WTC11 (cell line): ENCODE data around the gene MRFAP1L1. TPM values are rescaled to one million over a fixed set of nuclear protein-coding genes. Genes with fewer than 3 reads are reported as not detected.

Source experiments
- ATAC-seq: fragments of 200-7000 bp; cut with Tn5 transposase; 2 replicates; pipeline ENCODE4 v1.10.0; 2021; ENCODE audit warnings: mild to moderate bottlenecking, moderate library complexity
- CTCF ChIA-PET: fragments of 300-600 bp; sonication (Branson Sonifier 250); formaldehyde crosslinking; loops from one replicate; lab custom pipeline; 2021; ENCODE audit warnings: antibody characterized with exemption; lab: Charles Lee
- POLR2A ChIA-PET: fragments of 350-600 bp; sonication (Branson Sonifier 250); formaldehyde crosslinking; loops from one replicate; lab custom pipeline; 2021; ENCODE audit warnings: antibody characterized with exemption; lab: Charles Lee
- DNase-seq: peaks from one replicate; pipeline ENCODE4 v3.0.0; 2021; ENCODE audit warnings: low spot score
- H3K27ac Mint-ChIP-seq: 2 replicates; pipeline ENCODE4 v1.8.0; 2021; ENCODE audit warnings: mixed read lengths
- H3K27me3 Mint-ChIP-seq: 2 replicates; pipeline ENCODE4 v1.8.0; 2021; ENCODE audit warnings: low read depth, mild to moderate bottlenecking, moderate library complexity, mixed read lengths
- H3K36me3 Mint-ChIP-seq: 2 replicates; pipeline ENCODE4 v1.8.0; 2021; ENCODE audit warnings: mixed read lengths
- H3K4me1 Mint-ChIP-seq: 2 replicates; pipeline ENCODE4 v1.8.0; 2022; ENCODE audit warnings: mixed read lengths
- H3K4me3 Mint-ChIP-seq: 2 replicates; pipeline ENCODE4 v1.8.0; 2021; ENCODE audit warnings: mild to moderate bottlenecking, moderate library complexity, mixed read lengths
- H3K9me3 Mint-ChIP-seq: 2 replicates; pipeline ENCODE4 v1.8.0; 2021; ENCODE audit warnings: mixed read lengths
- CREB1 ChIP-seq: sonication (generic); formaldehyde crosslinking; IDR thresholded peaks from 2 replicates; pipeline ENCODE4 v1.8.0; 2023; ENCODE audit warnings: mild to moderate bottlenecking, missing genetic modification reagents
- GRHL2 ChIP-seq: fragments of 250-450 bp; sonication (Bioruptor Pico); IDR thresholded peaks from 2 replicates; pipeline ENCODE4 v1.8.0; 2022; ENCODE audit warnings: mild to moderate bottlenecking, moderate library complexity; ENCODE audit not compliant: insufficient replicate concordance, severe bottlenecking
- GTF2I ChIP-seq: fragments of 250-450 bp; sonication (Bioruptor Pico); conservative IDR thresholded peaks from 2 replicates; pipeline ENCODE4 v1.4.0; 2021; ENCODE audit warnings: mild to moderate bottlenecking
- MYBL2 ChIP-seq: sonication (generic); formaldehyde crosslinking; IDR thresholded peaks from 2 replicates; pipeline ENCODE4 v1.8.1; 2023; ENCODE audit warnings: mild to moderate bottlenecking, moderate library complexity, missing genetic modification reagents
- NFE2L1 ChIP-seq: sonication (generic); formaldehyde crosslinking; IDR thresholded peaks from 2 replicates; pipeline ENCODE4 v1.8.1; 2023; ENCODE audit warnings: missing genetic modification reagents
- RELA ChIP-seq: sonication (generic); formaldehyde crosslinking; IDR thresholded peaks from 2 replicates; pipeline ENCODE4 v1.8.1; 2022; ENCODE audit warnings: missing genetic modification reagents, mild to moderate bottlenecking, borderline replicate concordance
- ZNF317 ChIP-seq: sonication (generic); formaldehyde crosslinking; IDR thresholded peaks from 2 replicates; pipeline ENCODE4 v1.8.1; 2023; ENCODE audit warnings: low read depth, mild to moderate bottlenecking, moderate library complexity, missing genetic modification reagents, borderline replicate concordance
- ZNF396 ChIP-seq: fragments of 250-450 bp; sonication (Bioruptor Pico); IDR thresholded peaks from 2 replicates; pipeline ENCODE4 v1.8.0; 2021; ENCODE audit warnings: mild to moderate bottlenecking, moderate library complexity, borderline replicate concordance
- ZNF416 ChIP-seq: fragments of 250-450 bp; sonication (Bioruptor Pico); IDR thresholded peaks from 2 replicates; pipeline ENCODE4 v1.9.0; 2021; ENCODE audit warnings: mild to moderate bottlenecking, inconsistent platforms
- total RNA-seq: library from RNA; stranded (reverse); gene quantifications from 3 replicates; pipeline ENCODE4 v1.2.3, GENCODE V29; 2021
- TF ChIP-seq, protein P1 (sequence below): sonication (generic); formaldehyde crosslinking; IDR thresholded peaks from 2 replicates; pipeline ENCODE4 v1.8.1; 2023; ENCODE audit warnings: mild to moderate bottlenecking, missing genetic modification reagents
- TF ChIP-seq, protein P2 (sequence below): sonication (generic); formaldehyde crosslinking; conservative IDR thresholded peaks from 2 replicates; pipeline ENCODE4 v1.8.1; 2022; ENCODE audit warnings: mild to moderate bottlenecking, missing genetic modification reagents
- TF ChIP-seq, protein P3 (sequence below): sonication (generic); formaldehyde crosslinking; conservative IDR thresholded peaks from 2 replicates; pipeline ENCODE4 v1.8.1; 2023; ENCODE audit warnings: mild to moderate bottlenecking, low read depth, missing genetic modification reagents, moderate library complexity
- TF ChIP-seq, protein P4 (sequence below): sonication (generic); formaldehyde crosslinking; IDR thresholded peaks from 2 replicates; pipeline ENCODE4 v1.8.1; 2023; ENCODE audit warnings: mild to moderate bottlenecking, missing genetic modification reagents, moderate library complexity
- TF ChIP-seq, protein P5 (sequence below): sonication (generic); formaldehyde crosslinking; IDR thresholded peaks from 2 replicates; pipeline ENCODE4 v1.8.1; 2023; ENCODE audit warnings: mild to moderate bottlenecking, missing genetic modification reagents
- TF ChIP-seq, protein P6 (sequence below): sonication (generic); formaldehyde crosslinking; IDR thresholded peaks from 2 replicates; pipeline ENCODE4 v1.8.1; 2022; ENCODE audit warnings: missing genetic modification reagents, borderline replicate concordance
- TF ChIP-seq, protein P7 (sequence below): sonication (generic); formaldehyde crosslinking; IDR thresholded peaks from 2 replicates; pipeline ENCODE4 v1.8.0; 2023; ENCODE audit warnings: mild to moderate bottlenecking, missing genetic modification reagents
- TF ChIP-seq, protein P8 (sequence below): sonication (generic); formaldehyde crosslinking; IDR thresholded peaks from 2 replicates; pipeline ENCODE4 v1.8.1; 2022; ENCODE audit warnings: low read depth, mild to moderate bottlenecking, moderate library complexity, missing genetic modification reagents, borderline replicate concordance
- TF ChIP-seq, protein P9 (sequence below): fragments of 250-450 bp; sonication (Bioruptor Pico); IDR thresholded peaks from 2 replicates; pipeline ENCODE4 v1.9.0; 2021; ENCODE audit warnings: moderate library complexity, mild to moderate bottlenecking, inconsistent platforms, borderline replicate concordance

Gene MRFAP1L1
- total RNA-seq, 1 experiment from 2014 or later: 54.4 TPM

DNA sequence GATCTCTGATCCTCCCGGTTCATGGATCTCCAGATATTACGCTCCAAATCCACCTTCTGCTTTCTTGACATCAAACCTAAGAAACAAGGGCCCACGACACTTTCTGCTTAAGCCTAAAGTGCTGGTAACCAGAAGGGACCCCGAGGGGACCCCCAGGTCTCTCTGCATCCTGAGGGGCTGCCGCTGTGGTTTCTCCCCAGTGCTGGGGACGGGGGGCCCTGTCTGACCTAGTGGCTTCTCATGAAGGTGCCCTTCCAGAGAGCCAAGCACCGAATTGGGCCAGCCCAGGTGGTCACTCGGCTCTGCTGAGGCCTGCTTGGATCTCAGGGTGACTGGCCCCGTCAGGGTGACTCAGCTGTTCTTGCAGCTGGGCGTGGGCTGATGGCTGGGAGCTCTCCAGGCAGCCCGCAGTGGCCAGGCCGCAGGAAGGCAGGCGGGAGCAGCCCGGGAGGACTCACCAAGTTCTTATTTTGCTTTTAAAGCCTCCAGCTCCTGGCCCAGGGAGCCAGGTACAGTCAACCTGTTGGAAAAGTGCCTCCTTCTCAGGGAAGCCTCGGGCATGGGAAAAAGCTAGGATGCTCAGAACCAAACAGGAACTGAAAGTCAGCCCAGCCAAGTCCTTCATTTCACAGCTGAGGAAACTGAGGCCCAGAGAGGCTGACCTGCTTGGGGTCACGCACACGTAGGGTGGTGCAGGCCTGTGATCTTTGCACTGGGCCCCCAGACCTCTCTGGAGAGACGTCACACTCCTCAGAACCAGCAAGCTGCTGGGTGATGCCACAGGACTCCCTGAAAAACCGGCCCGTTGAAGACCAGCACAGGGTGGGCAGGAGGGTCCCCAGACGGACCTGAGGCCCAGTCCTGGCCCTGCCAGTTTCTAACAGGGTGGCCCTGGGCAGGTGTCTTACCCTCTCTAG lies 23.0 kb upstream of the MRFAP1L1 start (continued):
- TF ChIP-seq, protein P1, sequence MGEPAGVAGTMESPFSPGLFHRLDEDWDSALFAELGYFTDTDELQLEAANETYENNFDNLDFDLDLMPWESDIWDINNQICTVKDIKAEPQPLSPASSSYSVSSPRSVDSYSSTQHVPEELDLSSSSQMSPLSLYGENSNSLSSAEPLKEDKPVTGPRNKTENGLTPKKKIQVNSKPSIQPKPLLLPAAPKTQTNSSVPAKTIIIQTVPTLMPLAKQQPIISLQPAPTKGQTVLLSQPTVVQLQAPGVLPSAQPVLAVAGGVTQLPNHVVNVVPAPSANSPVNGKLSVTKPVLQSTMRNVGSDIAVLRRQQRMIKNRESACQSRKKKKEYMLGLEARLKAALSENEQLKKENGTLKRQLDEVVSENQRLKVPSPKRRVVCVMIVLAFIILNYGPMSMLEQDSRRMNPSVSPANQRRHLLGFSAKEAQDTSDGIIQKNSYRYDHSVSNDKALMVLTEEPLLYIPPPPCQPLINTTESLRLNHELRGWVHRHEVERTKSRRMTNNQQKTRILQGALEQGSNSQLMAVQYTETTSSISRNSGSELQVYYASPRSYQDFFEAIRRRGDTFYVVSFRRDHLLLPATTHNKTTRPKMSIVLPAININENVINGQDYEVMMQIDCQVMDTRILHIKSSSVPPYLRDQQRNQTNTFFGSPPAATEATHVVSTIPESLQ (CRISPR knock-in tag): no peak
- TF ChIP-seq, protein P2, sequence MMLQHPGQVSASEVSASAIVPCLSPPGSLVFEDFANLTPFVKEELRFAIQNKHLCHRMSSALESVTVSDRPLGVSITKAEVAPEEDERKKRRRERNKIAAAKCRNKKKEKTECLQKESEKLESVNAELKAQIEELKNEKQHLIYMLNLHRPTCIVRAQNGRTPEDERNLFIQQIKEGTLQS (CRISPR knock-in tag): no peak
- TF ChIP-seq ZNF317 (CRISPR knock-in tag): no peak
- TF ChIP-seq CREB1 (CRISPR knock-in tag): no peak

DNA sequence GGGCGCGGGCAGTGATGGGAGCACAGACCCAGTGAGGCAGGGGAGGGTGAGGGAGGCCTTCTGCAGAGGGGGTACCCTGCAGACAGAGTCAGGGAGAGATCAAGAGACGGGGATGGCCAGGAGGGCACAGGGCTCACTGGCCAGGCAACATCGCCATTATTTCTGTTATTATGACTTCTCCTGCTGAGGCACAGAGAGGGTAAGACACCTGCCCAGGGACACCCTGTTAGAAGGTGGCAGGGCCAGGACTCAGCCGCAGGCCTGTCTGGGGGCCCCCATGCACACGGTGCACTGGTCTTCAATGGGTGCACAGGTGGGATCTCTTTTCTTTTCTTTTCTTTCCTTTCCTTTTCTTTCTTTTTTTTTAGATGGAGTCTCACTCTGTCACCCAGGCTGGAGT lies 22.1 kb upstream of the MRFAP1L1 start:
- no peak overlapping the region for H3K4me3 Mint-ChIP-seq
- no peak for DNase-seq
- ChIA-PET CTCF (interaction anchor here (3.8 kb wide), 1 partner anchor 142 kb away, joined by 13 read pairs; no protein-coding TSS in a partner anchor), POLR2A (no interaction called here)
- no peaks in the 10 kb centered on the region for H3K9me3 Mint-ChIP-seq
- H3K27me3 Mint-ChIP-seq: no peaks in the 10 kb centered on the region; the same call in 1 of the 2 replicates
- no peak for ATAC-seq
- no peaks in the 10 kb centered on the region for H3K36me3 Mint-ChIP-seq
- H3K27ac Mint-ChIP-seq: no peak overlapping the region
- peaks cover 16% of the 10 kb centered on the region for H3K4me1 Mint-ChIP-seq
- TF ChIP-seq, protein P3, sequence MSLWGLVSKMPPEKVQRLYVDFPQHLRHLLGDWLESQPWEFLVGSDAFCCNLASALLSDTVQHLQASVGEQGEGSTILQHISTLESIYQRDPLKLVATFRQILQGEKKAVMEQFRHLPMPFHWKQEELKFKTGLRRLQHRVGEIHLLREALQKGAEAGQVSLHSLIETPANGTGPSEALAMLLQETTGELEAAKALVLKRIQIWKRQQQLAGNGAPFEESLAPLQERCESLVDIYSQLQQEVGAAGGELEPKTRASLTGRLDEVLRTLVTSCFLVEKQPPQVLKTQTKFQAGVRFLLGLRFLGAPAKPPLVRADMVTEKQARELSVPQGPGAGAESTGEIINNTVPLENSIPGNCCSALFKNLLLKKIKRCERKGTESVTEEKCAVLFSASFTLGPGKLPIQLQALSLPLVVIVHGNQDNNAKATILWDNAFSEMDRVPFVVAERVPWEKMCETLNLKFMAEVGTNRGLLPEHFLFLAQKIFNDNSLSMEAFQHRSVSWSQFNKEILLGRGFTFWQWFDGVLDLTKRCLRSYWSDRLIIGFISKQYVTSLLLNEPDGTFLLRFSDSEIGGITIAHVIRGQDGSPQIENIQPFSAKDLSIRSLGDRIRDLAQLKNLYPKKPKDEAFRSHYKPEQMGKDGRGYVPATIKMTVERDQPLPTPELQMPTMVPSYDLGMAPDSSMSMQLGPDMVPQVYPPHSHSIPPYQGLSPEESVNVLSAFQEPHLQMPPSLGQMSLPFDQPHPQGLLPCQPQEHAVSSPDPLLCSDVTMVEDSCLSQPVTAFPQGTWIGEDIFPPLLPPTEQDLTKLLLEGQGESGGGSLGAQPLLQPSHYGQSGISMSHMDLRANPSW (CRISPR knock-in tag): no peak
- no peak for TF ChIP-seq GRHL2 (CRISPR knock-in tag)
- TF ChIP-seq, protein P4, sequence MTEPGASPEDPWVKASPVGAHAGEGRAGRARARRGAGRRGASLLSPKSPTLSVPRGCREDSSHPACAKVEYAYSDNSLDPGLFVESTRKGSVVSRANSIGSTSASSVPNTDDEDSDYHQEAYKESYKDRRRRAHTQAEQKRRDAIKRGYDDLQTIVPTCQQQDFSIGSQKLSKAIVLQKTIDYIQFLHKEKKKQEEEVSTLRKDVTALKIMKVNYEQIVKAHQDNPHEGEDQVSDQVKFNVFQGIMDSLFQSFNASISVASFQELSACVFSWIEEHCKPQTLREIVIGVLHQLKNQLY (CRISPR knock-in tag): no peak
- no peak for TF ChIP-seq GTF2I (CRISPR knock-in tag)
- no peak for TF ChIP-seq ZNF416 (CRISPR knock-in tag)
- no peak for TF ChIP-seq ZNF396 (CRISPR knock-in tag)
- no peak for TF ChIP-seq MYBL2
- TF ChIP-seq, protein P5, sequence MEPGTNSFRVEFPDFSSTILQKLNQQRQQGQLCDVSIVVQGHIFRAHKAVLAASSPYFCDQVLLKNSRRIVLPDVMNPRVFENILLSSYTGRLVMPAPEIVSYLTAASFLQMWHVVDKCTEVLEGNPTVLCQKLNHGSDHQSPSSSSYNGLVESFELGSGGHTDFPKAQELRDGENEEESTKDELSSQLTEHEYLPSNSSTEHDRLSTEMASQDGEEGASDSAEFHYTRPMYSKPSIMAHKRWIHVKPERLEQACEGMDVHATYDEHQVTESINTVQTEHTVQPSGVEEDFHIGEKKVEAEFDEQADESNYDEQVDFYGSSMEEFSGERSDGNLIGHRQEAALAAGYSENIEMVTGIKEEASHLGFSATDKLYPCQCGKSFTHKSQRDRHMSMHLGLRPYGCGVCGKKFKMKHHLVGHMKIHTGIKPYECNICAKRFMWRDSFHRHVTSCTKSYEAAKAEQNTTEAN (CRISPR knock-in tag): no peak
- TF ChIP-seq, protein P6, sequence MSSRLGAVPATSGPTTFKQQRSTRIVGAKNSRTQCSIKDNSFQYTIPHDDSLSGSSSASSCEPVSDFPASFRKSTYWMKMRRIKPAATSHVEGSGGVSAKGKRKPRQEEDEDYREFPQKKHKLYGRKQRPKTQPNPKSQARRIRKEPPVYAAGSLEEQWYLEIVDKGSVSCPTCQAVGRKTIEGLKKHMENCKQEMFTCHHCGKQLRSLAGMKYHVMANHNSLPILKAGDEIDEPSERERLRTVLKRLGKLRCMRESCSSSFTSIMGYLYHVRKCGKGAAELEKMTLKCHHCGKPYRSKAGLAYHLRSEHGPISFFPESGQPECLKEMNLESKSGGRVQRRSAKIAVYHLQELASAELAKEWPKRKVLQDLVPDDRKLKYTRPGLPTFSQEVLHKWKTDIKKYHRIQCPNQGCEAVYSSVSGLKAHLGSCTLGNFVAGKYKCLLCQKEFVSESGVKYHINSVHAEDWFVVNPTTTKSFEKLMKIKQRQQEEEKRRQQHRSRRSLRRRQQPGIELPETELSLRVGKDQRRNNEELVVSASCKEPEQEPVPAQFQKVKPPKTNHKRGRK (CRISPR knock-in tag): no peak
- TF ChIP-seq, protein P7, sequence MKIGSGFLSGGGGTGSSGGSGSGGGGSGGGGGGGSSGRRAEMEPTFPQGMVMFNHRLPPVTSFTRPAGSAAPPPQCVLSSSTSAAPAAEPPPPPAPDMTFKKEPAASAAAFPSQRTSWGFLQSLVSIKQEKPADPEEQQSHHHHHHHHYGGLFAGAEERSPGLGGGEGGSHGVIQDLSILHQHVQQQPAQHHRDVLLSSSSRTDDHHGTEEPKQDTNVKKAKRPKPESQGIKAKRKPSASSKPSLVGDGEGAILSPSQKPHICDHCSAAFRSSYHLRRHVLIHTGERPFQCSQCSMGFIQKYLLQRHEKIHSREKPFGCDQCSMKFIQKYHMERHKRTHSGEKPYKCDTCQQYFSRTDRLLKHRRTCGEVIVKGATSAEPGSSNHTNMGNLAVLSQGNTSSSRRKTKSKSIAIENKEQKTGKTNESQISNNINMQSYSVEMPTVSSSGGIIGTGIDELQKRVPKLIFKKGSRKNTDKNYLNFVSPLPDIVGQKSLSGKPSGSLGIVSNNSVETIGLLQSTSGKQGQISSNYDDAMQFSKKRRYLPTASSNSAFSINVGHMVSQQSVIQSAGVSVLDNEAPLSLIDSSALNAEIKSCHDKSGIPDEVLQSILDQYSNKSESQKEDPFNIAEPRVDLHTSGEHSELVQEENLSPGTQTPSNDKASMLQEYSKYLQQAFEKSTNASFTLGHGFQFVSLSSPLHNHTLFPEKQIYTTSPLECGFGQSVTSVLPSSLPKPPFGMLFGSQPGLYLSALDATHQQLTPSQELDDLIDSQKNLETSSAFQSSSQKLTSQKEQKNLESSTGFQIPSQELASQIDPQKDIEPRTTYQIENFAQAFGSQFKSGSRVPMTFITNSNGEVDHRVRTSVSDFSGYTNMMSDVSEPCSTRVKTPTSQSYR (CRISPR knock-in tag): no peak
- TF ChIP-seq NFE2L1 (CRISPR knock-in tag): no peak
- no peak for TF ChIP-seq RELA
- TF ChIP-seq, protein P8, sequence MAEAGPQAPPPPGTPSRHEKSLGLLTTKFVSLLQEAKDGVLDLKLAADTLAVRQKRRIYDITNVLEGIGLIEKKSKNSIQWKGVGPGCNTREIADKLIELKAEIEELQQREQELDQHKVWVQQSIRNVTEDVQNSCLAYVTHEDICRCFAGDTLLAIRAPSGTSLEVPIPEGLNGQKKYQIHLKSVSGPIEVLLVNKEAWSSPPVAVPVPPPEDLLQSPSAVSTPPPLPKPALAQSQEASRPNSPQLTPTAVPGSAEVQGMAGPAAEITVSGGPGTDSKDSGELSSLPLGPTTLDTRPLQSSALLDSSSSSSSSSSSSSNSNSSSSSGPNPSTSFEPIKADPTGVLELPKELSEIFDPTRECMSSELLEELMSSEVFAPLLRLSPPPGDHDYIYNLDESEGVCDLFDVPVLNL (CRISPR knock-in tag): no peak
- TF ChIP-seq, protein P2 (CRISPR knock-in tag): no peak
- TF ChIP-seq, protein P9, sequence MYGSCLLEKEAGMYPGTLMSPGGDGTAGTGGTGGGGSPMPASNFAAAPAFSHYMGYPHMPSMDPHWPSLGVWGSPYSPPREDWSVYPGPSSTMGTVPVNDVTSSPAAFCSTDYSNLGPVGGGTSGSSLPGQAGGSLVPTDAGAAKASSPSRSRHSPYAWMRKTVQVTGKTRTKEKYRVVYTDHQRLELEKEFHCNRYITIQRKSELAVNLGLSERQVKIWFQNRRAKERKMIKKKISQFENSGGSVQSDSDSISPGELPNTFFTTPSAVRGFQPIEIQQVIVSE (CRISPR knock-in tag): no peak
